ENCODE results near the gene MANEAL.

The MANEAL gene

DNA sequence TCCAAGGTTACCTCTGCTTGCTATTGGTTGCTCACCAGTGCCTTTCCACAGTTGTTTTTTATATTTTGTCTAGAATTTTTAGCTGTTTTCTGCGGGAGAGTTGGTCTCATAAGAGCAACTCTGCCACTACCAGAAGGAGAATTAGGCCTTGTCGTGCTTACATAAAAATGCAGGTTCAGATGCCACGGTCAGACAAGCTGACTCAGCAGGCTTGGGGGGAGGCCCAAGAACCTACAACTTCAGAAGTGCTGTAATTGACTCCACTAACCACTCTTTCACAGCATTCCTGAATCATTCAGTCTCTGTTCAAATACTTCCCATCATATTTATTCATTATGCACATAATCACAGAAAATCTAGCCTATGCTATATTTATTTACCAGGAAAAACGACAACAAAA, 37.5 kb downstream of the MANEAL start:
- DNase-seq, result no peak

DNA sequence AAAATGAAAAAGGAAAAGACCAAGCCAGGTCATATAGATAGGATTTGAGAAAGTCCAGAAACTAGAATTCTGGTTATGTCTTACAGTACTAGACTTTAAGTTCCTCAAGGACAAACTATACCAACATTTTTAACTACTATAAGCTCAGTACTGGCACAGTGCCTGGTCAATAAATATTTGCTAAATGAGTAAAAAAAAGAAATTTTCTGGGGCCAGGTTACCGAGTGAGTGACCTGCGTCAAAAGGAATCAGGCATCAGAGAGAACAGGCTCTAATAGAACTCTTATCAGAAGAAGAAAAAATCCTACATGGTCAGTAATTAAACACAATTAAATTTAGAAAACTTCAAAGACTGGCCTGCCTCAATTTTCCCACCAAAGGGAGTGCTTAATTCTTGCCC, 38.2 kb downstream of the MANEAL start:
- no peak for DNase-seq

DNA sequence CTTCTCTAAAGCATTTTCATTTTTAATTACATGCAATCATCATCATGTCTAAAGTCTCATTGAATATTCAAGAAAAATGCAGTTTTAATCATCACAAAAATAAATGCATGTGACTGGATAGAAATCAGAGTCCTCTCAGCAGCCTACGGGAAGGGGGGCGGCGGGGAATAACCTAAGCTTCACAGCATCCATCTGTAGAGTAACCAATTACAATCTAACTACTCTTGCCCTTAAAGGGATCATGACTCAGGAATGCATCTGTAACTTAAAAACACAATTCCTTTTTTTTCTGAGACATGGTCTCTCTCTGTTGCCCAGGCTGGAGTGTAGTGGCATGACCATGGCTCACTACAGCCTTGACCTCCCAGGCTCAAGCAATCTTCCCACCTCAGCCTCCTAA, 43.1 kb downstream of the MANEAL start:
- no peak for DNase-seq

DNA sequence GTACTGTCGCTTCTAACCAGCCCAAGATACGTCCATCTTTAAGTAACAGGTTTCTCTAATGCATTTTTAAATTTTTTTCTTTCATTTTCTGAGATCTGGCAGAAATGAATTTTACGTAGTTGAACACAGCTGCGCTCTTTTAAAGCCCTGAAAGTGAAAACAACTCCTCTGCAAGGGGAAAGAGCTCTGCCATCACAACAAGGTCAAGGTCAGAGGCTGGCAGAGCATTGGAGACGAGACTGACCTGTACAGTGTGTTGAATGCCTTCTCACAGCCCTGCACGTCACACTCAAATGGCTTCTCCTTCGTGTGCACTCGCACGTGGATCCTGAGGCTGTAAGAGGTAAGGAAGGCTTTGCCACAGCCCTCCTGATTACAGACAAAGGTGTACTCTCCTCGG, 46.0 kb downstream of the MANEAL start:
- no peak for DNase-seq

DNA sequence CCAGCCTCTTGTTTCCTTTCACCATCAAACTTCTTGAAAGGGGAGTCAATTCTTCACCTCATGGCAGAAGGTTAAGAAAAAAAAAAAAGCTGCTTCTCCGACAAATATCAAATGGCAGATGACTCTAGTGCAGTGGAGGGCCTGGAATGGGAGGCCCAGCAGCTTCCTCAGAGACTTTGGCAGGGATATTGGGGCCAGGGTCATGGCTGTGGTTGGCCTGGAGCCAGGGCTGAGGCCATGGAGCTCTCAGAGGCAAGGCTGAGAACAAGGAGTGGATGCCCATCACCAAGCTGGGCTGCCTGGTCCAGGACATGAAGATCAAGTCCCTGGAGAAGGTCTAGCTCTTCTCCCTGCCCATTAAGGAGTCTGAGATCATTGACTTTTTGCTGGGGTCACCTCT, 47.1 kb downstream of the MANEAL start:
- DNase-seq, result no peak

DNA sequence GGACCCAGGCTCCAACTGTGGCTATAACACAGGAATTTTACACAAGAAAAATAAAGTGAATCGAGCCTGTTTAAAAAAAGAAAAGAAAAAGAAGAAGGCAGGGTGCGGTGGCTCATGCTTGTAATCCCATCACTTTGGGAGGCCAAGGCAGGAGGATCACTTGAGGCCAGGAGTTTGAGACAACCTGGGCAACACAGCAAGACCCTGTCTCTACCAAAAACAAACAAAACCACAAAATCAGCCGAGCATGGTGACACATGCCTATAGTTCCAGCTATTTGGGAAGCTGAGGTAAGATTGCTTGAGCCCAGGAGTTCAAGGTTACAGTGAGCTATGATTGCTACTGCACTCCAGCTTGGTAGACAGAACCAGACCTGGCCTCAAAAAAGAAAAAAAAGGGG, 48.0 kb downstream of the MANEAL start:
- no peak for DNase-seq

DNA sequence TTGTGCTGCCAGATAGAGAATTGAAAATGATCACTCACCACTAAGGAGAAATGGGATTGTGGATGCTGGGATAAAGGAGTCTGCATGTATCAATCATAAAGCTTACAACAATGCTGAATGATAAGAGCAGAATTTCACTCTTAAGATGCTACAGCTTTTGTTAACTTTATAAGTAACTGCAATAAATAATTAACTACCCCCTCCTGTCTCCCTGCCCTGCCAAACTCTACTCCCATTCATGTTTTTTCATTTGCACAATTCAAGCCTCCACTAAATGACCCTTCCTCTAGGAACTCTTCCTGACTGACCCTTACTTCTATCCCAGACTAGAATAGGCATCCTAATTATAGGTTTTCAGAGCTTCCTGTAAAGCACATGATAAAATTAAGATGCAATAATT, 50.9 kb downstream of the MANEAL start:
- no peak for DNase-seq

DNA sequence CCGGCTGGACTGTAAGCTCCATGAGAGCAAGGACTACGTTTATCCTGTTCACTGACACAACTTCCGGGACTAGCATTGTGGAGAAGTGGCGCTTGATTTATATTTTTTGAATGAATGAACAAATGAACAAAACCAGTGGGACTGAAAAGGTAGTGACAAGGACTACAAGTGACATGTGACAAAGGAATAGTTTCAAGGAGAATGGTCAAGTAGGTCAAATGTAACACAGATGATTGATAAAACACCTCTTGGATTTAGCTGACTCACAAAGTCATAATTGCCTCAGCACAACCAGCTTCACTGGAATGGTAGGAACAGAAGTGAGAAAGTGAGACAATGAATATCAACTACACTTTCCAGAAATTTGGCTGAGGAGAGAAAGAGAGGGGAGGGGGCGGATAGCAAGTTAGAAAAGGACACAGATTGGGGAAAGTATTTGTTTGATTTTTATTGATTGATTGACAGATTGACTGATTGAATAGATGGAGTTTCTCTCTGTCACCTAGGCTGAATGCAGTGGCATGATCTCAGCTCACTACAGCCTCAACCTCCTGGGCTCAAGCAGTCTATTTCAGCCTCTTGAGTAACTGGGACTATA, 51.5 kb downstream of the MANEAL start:
- no peak for DNase-seq

DNA sequence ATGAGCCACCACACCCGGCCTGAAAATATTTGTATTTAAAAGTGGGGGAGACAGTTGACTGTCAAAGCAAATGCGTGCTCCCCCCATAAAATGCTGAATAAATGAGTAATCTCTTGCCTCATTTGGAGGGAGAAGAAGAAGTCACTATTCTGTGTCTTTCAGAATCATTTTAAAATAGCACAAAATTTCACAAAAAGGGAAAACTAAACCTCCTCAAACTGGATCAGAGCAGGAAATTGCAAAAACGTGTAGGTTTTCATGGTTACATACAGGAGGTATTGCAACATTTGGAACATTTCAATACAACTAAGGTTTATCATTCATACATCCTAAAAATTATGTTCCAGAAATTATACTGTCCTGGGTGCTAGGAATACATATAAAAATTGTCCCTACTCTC, 52.1 kb downstream of the MANEAL start:
- peak; percentile 51 for DNase-seq

DNA sequence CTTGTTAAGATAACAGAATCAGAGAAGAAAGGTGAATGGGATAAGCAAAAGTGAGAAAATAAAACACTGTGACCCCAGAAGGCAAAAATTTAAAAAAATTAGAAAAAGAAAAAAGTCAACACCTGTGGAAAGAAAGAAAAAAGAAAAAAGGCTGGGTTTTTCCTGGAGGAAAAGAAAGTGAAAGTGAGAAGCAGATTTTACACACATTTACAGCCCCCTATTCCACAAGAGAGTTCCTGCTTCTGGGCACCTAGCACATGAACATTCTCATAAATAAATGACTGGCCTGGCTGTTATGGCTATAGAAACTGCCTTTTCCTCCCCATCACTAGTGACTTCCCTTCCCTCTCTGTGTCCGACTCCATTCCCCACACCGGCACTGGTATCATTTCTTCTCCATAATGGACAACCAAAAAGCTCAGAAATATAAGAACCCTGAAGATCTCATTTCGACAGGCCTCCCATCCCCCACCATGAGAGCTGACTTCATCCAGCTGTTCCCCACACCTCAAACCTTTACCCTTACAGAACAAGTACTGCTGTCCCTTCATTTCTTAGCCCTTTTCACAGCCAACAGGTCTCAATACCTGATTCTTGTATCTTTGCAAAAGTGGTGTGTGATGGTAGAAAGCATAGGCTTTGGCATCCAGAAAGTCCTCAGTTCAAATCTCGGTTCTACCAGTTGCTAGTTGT, 53.1 kb downstream of the MANEAL start:
- DNase-seq, result no peak

DNA sequence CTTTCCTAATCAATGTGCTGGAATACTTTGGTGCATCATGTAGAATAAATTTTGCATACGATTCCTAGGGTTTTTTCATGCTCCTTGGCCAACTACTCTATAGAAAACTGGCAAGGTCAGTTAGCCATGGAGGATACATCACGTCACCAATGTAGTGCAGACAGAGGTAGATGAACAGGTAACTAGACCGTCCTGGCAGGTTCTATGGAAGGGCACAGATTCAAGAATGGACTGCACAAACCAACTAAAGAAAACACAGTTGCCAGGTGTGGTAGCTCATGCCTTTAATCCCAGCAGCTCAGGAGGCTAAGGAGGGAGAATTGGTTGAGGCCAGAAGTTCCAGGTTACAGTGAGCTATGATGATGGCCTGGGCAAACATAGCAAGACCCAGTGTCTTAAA, 55.8 kb downstream of the MANEAL start:
- DNase-seq, result no peak

DNA sequence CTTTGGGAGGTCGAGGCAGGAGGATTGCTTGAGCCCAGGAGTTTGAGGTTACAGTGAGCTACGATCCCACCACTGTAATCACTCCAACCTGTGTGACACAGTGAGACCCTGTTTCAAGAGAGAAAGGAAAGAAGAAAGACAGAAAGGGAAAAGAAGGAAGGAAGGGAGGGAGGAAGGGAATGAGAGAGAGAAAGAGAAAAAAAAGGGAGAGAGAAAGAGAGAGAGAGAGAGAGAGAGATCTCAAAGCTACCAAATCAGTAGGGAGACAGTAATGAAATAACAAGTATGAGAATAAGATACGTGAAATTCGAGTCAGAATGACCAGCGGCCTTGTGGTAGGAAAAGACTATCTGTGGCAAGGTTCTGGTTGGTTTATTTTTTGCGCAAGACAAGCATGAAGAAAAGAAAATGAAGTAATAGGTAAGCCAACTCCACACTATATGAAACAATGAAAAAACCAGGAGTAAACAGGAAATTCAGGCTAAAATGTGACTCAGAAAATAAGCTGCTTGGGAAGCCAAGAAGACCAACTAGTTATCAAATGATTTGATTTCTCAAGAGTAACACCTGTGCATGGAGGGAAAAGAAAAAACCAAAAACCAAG, 56.8 kb downstream of the MANEAL start:
- peak; percentile 40 for DNase-seq

Data from hematopoietic multipotent progenitor cell treated with erythropoietin and hydrocortisone succinate and interleukin-3 and kit ligand, for 6 days (in vitro differentiated cells).